Activated T-cell treated with anti-CD3 and anti-CD28 coated beads for 4 hours (primary cell): ENCODE results near the gene SLC22A7.
"Not testable (repeated sequence)": the region's sequence is repeated elsewhere in the genome, so short reads cannot be mapped to it uniquely, and the experiment has no call there.

Experiments
- DNase-seq: peaks from one replicate; pipeline ENCODE4 v3.0.0-alpha.2; 2020

The SLC22A7 gene

DNA sequence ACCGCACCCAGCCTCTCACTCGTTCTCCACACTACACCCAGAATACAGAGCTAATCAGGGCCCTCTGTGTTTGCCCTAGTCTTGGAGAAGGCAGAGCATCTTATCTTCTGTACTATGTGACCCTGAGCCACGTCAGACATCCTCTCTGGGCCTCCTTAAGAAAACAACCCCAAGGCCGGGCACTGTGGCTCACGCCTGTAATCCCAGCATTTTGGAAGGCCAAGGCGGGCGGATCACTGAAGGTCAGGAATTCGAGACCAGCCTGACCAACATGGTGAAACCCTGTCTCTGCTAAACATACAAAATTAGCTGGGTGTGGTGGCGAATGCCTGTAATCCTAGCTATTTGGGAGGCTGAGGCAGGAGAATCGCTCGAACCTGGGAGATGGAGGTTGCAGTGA lies 4.9 kb downstream of the SLC22A7 start:
- not testable (repeated sequence) for DNase-seq

DNA sequence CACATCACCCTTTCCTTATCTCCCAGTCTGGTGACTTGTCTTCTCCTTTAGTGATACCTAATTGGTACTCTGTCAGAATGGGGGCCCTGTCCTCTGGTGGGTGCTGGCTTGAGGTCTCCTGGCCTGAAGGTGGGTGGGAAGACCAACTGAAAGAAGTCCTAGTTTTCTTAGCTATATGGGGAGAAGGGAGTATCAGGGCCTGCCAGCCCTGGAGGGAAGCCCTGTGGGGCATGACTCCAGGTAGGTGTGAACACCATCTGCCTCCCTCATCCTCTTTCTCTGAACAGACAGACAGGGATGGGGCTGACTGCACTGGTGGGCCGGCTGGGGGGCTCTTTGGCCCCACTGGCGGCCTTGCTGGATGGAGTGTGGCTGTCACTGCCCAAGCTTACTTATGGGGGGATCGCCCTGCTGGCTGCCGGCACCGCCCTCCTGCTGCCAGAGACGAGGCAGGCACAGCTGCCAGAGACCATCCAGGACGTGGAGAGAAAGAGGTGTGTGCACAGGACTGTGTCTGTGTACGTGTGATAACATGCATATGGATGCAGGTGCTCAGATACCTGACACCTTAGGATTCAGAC lies 5.8 kb downstream of the SLC22A7 start:
- DNase-seq: no peak

DNA sequence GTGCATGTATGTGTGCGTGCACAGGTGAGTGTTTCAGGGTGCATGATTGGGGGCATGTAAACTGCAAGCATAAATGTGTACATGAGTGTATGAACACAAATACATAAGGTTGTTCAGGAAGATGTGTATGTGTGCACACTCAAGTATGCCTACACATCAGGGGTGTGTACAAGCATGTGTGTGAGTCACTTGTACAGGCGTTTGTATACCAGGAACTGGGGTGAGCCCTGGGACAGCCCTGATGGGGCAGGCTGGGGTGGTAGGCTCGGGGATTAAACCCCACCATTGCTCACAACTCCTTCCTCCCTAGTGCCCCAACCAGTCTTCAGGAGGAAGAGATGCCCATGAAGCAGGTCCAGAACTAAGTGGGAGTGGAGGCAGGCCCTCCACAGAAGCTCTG lies 6.3 kb downstream of the SLC22A7 start:
- DNase-seq: no peak

DNA sequence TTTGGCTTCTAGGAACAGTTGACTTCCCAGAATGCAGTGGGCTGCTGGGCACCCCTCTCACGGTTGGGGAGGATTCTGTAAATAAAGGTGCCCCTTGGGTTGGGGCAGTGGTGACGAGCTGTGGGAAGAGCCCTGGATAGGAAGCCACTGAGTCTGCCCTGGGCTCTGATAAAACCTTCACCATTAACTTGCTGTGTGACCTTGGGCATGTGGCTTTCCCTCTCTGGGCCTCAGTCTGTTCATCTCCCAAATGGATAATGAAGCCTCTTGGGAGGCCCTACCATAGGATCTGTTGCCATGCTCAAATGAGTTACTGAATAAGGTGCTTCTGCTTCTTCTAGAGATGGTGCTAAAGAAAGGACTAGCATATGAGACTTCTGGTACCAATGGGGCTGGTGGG lies 6.8 kb downstream of the SLC22A7 start:
- DNase-seq: no peak

DNA sequence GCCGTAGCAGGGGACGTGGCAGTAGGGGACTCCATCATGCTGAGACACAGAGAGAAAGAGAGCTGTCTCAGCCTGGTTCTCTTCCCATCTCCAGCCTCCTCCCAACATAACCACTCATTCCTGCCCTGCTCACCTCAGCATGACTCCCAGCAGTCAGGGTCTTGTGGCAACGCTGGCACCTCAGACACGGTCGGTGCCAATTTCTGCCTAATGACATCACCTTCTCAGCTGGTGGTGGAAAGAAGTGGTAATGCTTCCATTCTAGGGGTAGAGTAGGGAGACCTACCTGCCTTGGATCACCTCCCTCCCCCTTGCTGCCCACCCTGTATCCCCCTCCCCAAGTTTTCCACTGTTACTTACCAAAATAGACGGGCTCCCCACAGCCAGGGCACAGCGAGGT lies 8.0 kb downstream of the SLC22A7 start:
- no peak for DNase-seq

DNA sequence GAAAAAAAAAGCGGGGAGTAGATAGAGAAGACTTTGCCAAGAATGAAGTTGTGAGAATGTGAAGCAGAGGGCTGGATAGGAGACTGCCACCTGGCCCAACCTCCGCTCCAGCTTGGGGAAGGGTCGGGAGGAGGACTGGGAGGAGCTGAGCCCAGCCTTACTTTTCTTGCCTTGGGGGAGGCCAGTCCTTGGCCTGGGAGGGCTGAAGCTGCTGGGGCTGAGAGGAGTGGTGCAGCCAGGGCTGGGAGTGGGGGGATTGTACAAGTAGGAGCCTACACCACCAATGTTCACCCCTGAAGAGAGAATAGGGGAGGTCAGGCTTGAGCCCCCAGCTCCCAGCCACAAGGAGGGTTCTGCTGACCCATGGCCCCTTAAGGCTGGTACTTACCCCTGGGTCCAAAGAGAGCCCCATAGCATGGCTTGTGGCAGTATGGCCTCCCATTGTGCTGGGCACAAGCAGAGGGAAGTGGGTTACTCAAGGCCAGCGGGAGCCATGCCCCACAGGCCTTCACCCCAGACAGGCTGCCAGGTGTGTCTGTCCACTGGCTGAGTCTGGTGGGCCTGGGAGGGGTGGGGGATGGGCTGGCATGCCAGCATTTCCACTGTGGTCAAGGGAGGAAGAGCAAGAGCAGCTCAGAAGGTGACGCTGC lies 9.5 kb downstream of the SLC22A7 start:
- no peak for DNase-seq

DNA sequence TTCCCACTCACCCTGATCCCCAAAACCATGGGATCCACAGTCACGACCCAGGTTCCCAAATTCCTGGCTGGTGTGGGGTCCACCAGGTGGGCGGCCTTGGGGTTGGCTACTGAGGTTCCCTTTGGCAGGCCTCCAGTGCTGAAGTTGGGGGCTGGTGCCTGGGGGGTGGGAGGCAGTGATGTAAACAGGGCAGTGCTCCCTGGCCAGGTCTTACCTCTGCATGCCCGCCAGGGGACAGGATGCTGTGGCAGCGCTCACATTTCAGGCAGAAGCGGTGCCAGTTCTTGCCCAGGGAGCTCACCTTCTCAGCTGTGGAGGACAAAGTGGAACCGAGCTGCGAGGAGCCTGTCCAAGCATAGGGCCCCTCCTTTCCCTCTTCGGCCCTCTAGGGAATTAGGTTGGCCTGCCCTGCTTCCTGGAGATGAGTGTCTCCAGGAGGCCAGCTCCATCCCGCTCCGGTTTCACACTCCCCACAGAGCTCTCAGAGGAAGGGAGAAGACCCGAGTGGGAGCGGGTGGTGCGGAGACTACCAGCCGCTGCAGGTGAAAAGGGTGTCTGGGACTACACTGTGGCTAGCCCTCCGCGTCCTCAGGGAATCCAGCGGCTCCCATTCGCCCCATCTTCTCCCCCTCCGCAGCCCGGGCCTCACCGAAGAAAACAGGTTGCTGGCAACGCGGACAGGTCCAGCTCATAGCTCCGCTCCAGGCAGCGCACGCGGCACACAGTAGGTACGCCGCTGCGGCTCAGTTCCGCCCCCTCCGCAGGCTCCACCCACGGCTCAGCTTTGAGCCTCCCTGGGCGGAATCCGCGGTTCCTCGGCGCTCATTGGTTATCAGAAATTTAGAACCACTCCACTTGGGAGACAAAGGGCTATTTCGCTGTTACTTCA lies 10.3 kb downstream of the SLC22A7 start, which contains the start of gene CRIP3:
Gene CRIP3 (minus strand): TSS at position 726 of the 889 bp plus-strand sequence. CDS start 34 bp downstream, at position 692.
- DNase-seq: peak; percentile 29

DNA sequence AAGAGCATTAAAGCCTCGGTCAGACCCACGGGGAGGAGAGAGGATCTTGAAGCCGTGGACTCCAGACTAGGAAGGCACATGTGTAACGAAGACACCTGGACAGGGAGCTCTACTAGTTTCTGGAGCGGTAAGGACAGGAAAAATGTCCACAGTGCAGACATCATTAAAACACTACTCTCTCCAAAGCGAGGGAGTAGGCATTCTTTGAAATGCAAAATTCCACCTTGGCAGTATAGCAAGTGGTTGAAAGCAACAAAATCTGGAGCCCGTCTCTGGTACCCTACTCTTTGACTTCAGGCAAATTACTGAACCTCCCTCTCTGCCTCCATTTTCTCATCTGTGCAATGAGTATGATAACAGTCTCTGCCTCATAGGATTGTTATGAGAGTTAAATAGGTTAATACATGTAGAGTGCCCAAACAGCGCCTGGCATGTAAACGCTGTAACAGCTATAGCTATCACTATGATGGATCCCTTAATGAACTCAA lies 11.0 kb downstream of the SLC22A7 start:
- DNase-seq: no peak

DNA sequence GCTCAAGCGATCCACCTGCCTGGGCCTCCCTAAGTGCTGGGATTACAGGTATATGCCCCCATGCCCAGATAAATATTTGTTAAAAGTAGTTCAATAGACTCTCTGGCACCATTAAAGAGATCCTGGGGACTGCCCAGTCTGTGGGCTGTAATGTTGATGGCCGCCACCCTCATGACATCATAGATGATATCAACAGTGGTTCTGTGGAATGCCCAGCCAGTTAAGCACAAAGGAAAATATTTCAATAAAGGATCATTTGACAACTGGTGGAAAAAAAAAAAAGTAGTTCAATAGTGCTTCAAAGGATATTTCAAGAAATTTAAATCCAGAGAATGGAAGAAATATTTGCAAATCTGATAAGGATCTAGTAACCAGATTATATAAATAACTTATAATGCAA lies 12.1 kb downstream of the SLC22A7 start:
- DNase-seq: no peak

DNA sequence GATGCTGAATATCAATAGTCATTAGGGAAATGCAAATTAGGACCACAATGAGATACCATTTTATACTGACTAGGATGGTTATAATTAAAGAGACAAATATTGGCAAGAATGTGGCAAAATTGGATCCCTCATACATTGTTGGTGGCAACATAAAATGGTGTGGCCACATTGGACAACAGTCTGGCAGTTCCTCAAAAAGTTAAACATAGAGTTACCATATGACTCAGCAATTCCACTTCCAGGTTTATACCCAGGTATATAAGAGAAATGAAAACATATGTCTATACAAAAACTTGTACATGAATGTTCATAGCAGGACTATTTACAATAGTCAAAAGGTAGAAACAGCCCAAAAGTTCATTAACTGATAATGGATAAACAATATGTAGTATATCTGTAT lies 12.6 kb downstream of the SLC22A7 start:
- no peak for DNase-seq

DNA sequence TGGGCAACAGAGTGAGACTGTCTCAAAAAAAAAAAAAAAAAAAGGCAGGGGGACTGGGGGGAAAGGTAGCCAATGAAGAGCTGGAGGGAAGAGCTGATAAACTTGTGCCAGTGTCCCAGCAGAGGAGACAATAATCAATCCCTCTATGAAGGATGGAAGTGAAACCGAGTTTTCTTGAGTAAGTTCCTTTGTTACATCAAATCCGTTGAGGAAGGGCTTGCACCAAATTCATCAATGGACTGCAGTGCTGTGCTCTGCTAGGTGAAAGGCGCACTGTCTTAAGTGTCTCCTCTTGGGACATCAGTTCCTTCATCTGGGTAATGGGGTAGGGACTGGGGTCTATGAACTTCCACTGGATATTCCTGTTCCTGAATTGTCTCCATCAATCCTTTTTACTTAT lies 13.6 kb downstream of the SLC22A7 start:
- DNase-seq: no peak

DNA sequence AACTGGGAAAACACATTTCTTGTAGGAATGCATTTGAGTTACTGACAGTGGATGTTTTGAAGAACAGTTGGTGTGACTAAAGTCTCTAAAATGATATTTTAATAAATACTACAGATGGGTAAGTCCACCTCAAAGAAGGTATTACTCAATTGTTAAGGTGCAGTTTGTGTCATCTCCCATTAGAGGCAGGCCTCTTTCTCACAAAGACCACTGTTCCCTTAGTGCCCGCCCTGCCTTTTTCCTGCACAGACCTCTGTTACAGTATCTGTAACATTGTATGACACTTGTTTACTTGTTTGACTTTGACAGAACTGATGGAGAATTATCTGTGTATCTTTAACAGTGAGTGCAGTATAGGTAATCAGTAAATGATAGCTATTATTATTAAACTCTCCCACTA lies 15.8 kb downstream of the SLC22A7 start:
- no peak for DNase-seq

DNA sequence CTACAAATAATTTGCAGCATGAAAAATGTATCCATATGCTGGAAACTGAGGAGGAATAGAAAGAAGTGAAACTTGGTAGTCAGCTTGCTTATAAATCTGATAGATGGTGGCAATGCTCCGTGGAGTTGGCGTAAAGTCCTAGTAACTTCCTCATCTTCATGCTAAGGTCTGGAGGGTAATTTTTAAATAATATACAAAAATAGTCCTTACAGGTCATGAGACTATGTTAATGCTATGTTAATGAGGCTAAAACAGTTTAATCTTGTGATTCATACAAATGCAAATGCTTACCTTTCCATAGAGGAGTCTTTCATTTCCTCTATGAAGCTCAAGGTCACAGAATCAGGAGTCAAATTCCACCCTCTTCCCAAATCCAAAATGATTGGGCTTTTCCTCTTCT lies 20.0 kb downstream of the SLC22A7 start:
- no peak for DNase-seq

DNA sequence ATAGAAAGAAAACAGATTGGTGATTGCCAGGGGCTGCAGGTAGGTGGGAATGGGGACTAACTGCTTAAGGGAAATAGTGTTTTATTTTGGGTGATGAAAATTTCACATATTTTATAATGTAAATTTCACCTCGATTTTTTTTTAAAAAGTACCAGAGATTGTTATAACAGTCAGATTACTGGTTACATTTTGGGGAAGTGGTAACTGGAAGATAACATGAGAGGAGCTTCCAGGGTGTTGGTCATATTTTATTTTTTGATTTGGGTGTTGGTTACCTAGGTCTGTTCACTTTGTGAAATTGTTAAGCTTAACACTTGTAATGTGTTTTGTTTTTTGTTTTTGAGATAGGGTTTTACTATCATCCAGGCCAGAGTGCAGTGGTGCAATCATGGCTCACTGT lies 27.8 kb downstream of the SLC22A7 start:
- no peak for DNase-seq

DNA sequence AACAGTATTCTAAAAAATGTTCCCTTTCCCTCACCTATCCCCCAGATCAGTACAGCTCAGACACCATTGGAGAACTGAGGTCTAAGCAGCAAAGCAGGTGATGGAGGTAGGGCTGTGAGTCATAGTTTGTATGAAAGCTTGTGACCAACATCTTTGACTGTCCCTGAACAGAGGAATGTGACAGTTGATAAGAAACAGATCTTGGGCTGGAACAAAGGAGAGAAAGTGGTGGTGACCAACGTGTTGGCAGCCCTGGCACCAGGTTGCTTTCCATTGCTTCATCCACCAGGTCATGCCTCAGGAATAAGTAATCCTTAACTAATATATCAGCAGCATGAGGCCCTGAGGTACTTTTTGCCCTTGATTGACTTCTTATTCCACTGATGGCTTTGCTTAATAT lies 30.5 kb downstream of the SLC22A7 start:
- no peak for DNase-seq

DNA sequence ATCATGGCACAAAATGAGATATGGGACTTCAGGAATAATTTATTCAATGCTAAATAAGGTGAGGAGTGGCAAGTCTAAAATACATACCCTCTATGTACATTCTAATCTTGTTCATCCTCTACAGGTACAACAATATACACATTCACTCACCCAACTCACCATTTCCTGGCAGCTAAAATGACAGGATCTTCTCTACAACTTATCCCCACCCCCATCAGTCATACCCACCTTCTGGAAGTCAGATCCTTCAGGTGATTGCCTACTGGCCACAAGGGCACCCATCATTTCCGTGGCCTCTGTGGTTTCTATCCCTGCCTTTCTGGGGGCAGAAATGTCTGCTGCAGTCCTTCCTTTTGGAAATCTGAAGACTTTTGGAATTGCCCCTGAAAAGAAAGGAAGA lies 33.4 kb downstream of the SLC22A7 start:
- no peak for DNase-seq

DNA sequence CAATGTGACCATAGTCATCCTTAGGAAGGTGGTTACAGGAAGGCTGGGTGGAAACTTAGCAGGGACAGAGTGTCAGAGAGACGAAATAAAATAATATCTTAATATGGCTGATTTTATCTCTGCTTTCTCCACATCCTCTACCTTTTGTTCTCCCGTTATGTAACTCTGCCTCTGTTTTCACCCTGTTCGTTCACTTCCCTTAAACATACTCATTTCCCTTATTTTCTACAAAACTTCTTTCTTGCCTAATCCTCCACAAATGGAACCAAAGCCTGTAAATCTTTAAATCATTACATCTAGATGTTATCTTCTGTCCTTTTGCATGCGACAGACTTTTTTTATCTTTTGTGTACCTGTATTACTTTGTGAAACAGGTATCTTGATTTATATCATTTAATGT lies 33.8 kb downstream of the SLC22A7 start:
- DNase-seq: no peak

DNA sequence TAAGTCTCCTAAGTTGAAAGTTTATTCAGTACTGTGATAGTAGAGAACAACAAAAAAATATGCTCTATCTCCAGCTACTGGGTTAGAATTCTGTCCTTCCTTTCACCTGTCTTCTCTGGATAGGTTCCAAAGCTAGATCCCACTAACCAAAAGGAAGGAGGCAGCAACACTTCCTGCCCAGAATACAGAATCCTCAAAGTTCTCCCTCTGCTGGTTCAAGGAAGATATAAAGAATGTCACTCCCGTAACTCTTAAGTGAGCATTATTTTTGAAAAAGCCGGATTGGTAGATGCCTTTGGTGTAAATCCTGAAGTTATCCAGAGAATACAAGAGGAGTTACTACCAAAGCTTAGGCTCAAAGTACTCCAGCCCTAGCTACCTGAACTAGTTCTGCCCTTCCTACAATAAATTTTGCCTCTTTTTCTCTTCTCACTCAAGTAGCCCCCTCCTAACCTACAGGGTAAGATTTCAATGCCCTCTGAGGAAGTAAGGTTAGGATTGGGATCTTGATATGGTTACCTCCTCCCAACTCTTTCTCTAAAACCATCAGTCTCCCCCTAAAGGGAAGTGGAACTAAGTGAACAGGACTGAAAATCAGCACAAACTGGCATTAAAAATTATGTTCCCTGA lies 36.5 kb downstream of the SLC22A7 start:
- no peak for DNase-seq

DNA sequence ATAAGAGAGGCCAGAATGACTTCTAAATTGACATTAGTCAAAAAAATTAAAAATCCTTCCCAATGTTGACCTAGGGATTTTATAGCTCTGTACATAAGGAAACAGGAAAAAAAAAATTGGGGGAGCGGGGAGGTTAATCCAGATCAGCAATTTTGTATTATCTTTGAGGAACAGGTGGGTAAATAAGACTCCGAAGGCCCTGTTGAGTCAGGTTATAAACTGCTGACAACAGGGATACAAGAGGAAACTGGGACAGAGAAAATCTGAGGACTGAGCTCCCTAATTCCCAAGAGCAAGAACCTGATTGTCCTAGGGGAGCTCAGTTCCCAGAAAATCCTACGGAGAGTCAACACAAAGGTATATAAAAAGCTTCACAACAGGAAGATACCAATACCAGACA lies 37.4 kb downstream of the SLC22A7 start:
- no peak for DNase-seq

DNA sequence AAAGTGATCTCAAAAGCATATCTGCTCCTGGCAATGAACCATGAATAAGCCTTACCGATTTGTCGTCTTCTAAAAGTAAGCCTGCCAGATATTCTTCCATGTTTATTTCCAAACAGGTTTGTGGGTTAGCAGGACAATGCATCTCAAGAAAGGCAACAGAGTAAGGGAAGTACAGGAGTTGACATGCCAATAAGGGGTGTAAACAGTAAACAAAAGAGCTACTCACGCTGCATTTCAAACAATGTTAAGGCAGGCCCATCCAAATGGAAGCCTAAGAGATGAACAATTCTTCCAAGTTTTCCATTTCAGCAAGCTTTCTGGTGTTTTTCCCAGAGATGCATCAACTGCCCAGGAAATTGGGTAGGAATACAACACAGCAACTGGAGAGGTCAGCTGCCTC lies 38.3 kb downstream of the SLC22A7 start:
- DNase-seq: no peak

DNA sequence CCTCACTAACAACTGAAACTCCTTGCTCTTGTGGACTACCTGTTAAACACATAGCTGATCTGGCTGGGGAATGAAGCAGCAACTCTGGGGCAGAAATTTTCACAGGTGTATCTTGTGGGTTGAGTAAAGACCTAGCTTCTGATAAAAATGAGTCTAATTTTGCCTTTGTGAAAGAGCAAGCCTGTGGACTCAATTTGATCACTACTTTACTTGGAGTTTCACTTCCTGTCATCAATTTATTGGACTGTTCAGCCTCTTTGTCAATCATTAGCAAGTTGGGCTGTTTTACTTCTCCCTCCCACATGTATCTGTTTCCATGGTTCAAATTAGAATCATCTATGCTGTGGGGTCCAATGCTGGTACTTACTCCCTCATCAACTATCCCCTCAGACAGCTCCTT lies 40.2 kb downstream of the SLC22A7 start:
- no peak for DNase-seq

DNA sequence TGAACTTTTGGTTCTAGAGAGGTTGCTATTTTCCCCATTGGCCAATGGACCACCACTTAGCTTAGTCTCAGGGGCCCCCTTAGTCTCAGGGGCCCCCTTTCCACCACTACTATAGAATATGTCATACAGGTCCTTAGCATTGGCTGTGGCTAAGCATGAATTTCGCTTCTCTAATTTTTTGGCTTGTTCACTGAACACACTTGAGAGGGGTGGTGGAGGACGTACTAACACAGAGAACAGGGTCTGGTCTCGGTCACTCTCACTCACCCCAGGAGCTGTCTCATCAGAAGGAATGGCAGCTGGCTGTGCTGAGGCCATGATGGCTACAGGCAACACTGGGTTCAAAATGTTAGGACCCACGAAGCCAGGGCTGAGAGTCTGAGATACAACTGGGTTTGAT lies 41.1 kb downstream of the SLC22A7 start:
- DNase-seq: no peak

DNA sequence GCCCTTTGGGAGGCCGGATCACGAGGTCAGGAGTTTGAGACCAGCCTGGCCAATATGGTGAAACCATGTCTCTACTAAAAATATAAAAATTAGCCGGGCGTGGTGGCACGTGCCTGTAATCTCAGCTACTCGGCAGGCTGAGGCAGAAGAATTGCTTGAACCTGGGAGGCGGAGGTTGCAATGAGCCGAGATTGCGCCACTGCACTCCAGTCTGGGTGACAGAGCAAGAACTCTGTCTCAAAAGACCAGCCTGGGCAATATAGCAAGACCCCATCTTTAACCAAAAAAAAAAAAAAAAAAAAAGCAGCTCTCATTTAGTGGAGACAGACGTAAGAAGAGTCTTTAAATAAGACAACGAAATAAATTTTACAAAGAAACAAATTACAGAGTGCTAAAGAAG lies 48.2 kb downstream of the SLC22A7 start:
- not testable (repeated sequence) for DNase-seq
